ENCODE measurements around the gene ARPP21.

GRCh38 chr3:35800960-35801459 is 161.7 kb downstream of the ARPP21 start:
- no peak for TF ChIP-seq CTCF (IDR thresholded peaks at IDR 0.05 in 4 of 5, conservative IDR thresholded peaks at IDR 0.05 in 1 of 5)
- TF ChIP-seq POLR2A (IDR thresholded peaks at IDR 0.05), result no peak

Data from gastrocnemius medialis (tissue), 4 donors.